NB4 (cell line): ENCODE results near the gene TTC33.
"Not testable (repeated sequence)": the region's sequence is repeated elsewhere in the genome, so short reads cannot be mapped to it uniquely, and the experiment has no call there.

ENCODE experiments used
- DNase-seq: peaks from one replicate; pipeline ENCODE4 v3.0.0; 2010; ENCODE audit warnings: low read depth
- H3K4me3 ChIP-seq: one replicate; pipeline ENCODE4 v1.5.1; 2011; ENCODE audit warnings: mild to moderate bottlenecking, low read depth, low read length, moderate library complexity
- MAX ChIP-seq: IDR thresholded peaks from 2 replicates; pipeline ENCODE4 v1.6.1; 2011; ENCODE audit warnings: low read depth, low read length
- MYC ChIP-seq: IDR thresholded peaks from 2 replicates; pipeline ENCODE4 v1.6.1; 2011; ENCODE audit warnings: low read depth, low read length
- POLR2A ChIP-seq: IDR thresholded peaks from 2 replicates; pipeline ENCODE4 v1.6.1; 2011; ENCODE audit warnings: mild to moderate bottlenecking; ENCODE audit not compliant: insufficient read length; ENCODE audit errors: extremely low read depth
- TF ChIP-seq, protein P1 (sequence below): IDR thresholded peaks from one replicate; pipeline ENCODE4 v1.5.1; 2012; ENCODE audit warnings: low read depth, low read length

TTC33 gene

DNA sequence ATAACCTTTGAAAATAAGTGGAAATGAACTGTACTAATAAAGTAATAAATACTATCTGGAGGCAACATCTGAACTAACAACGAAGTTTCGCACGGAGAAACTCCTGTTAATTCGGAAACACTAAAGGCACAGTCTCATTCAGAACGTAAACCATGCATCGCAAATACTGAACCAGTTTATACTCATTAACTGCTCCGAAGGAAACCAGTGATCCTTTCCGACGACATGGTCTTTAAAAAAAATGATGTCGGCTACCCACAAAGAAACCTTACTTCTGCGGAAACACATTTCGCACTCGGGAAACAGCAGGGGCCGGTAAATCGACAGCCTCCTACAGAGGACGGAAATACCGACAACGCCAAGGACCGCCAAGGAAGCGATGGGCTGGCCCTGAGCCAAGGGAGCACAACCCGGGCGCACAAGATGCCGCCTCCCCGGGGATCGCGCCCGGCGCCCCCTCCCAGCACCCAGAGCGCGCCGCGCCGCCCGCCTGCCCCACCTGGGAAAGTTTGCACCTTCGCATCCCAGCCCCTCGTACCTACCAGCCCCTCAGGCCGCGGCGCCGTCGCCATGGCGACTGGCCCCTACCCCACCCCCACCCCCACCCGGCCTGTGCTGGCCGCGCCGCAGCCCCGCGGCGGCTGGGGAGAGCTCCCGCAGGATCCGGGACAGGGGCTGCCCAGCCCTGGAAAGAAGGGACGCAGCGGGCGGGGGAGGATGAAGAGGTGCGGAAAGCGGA, 41.7 kb upstream of the TTC33 start:
- DNase-seq: peak; percentile 90

DNA sequence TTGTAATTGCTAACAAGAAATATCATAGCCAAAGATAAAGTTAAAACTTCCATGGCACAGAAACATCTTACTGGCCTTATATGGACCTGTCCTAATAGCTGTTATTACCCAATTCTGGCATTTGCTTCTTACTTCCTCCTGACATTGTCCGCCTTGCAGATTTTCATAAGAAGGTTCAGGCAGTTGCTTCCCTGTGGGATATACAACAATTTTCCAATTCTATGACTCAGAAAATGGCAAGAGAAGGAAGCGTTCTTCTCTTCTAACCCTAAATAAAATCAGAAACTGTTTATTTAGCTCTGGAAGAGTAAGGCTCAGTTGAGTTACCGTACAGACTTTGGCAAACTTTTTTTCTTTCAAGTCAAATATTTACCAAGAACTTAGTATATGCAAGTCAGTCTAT, 40.7 kb upstream of the TTC33 start:
- peak; percentile 64 for DNase-seq
- H3K4me3 ChIP-seq: peak overlapping the region; percentile 79
- TF ChIP-seq MAX (no peak), POLR2A (no peak), MYC (no peak)
- TF ChIP-seq, protein P1, sequence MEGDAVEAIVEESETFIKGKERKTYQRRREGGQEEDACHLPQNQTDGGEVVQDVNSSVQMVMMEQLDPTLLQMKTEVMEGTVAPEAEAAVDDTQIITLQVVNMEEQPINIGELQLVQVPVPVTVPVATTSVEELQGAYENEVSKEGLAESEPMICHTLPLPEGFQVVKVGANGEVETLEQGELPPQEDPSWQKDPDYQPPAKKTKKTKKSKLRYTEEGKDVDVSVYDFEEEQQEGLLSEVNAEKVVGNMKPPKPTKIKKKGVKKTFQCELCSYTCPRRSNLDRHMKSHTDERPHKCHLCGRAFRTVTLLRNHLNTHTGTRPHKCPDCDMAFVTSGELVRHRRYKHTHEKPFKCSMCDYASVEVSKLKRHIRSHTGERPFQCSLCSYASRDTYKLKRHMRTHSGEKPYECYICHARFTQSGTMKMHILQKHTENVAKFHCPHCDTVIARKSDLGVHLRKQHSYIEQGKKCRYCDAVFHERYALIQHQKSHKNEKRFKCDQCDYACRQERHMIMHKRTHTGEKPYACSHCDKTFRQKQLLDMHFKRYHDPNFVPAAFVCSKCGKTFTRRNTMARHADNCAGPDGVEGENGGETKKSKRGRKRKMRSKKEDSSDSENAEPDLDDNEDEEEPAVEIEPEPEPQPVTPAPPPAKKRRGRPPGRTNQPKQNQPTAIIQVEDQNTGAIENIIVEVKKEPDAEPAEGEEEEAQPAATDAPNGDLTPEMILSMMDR: no peak

More for the DNA sequence above, 41.7 kb upstream of the TTC33 start:
- no peak for TF ChIP-seq MAX
- no peak for TF ChIP-seq POLR2A
- TF ChIP-seq, protein P1: no peak
- TF ChIP-seq MYC: no peak; the same call in 1 of the 2 replicates
- peak overlapping the region; percentile 79 for H3K4me3 ChIP-seq

DNA sequence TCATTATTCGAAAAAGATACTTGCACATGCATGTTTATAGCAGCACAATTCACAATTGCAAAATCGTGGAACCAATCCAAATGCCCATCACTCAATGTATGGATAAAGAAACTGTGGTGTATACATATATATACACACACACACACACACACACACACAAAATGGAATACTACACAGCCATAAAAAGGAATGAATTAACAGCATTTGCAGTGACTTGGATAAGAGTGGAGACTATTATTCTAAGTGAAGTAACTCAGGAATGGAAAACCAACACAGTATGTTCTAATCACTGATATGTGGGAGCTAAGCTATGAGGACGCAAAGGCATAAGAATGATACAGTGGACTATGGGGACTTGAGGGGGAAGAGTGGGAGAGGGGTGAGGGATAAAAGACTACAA, 39.1 kb upstream of the TTC33 start:
- H3K4me3 ChIP-seq, DNase-seq: not testable (repeated sequence)

DNA sequence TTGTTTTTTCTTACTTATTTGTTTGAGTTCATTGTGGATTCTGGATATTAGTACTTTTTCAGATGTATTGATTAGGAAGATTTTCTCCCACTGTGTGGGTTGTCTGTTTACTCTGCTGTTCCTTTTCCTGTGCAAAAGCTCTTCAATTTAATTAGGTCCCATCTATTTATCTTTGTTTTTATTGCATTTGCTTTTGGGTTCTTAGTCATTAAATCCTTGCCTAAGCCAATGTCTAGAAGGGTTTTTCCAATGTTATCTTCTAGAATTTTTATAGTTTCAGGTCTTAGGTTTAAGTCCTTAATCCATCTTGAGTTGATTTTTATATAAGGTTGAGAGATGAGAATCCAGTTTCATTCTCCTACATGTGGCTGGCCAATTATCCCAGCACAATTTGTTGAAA, 38.6 kb upstream of the TTC33 start:
- H3K4me3 ChIP-seq, DNase-seq: not testable (repeated sequence)

- not testable (repeated sequence) for DNase-seq, H3K4me3 ChIP-seq
Observed at GRCh38 chr5:40792691-40793090, 36.9 kb upstream of the TTC33 start.

DNA sequence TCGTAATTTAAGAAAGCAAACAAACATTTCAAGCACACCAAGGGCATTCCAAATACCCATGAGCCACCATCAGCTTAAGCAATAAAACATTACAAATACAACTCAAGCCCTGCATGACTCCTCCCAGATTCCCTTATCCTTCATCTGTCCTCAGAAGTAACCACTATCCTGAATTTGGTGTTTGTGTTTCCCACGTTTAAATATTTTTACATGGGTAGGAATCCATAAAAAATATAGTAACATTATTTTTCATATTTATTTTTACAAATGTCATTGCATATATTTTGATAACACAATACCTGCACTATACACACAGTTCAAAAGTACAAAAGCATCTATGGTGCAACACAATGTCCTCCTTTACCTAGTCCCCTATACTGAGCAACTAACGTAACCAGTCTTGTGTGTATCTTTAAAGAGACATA, 36.0 kb upstream of the TTC33 start:
- TF ChIP-seq MYC: no peak
- TF ChIP-seq POLR2A: no peak
- no peak for TF ChIP-seq MAX
- TF ChIP-seq, protein P1: no peak
- no peak for DNase-seq

DNA sequence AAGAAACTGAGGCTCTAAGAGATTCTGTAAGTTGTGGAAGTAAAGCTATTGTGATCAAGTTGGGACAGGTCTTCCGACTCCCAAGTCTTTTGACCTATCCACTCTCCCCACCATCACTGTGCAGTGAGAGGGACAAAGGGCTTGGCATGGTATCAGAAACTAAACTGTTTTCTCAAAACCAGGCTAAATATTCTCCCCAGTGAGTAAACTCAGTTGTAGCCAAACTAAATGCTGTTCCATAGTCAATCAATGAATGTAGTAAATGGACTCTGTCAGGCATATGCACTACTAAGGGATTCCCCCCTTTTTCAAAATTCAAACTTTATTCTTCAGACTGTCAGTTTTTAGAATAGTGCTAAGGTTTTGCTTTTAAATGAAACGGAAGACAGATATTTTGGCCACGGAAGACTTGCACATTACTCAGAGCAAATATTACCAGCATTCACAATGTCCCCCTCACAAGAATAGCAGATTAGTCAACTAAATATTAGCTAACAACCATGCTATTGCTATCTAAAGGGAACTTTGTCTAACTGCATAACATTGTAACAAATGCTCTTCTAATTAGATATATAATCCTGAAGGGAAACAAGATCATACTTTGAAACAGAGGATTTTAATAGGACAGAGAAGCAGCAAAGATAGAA, 35.3 kb upstream of the TTC33 start:
- TF ChIP-seq MAX (no peak), POLR2A (no peak)

More for the DNA sequence above, 36.0 kb upstream of the TTC33 start:
- H3K4me3 ChIP-seq: no peak overlapping the region

GRCh38 chr5:40788941-40789340, 33.2 kb upstream of the TTC33 start:
- not testable (repeated sequence) for DNase-seq, H3K4me3 ChIP-seq

More for the DNA sequence above, 35.3 kb upstream of the TTC33 start:
- no peak for DNase-seq
- no peak overlapping the region for H3K4me3 ChIP-seq

DNA sequence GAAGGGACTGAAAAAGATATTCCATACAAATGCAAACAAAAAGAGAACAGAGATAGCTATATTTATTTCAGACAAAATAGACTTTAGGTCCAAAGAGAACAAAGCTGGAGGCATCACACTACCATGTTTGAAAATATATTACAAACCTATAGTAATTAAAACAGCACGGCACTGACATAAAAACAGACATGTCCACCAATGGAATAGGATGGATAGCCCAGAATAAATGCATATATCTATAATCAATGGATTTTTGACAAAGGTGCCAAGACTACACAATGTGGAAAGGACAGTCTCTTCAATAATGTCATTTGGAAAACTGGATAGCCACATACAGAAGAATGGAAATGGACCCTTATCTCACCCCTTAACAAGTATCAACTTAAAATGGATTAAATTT, 32.2 kb upstream of the TTC33 start:
- no peak overlapping the region for H3K4me3 ChIP-seq
- DNase-seq: no peak
- TF ChIP-seq, protein P1: no peak
- no peak for TF ChIP-seq MAX
- no peak for TF ChIP-seq POLR2A
- no peak for TF ChIP-seq MYC

- DNase-seq, H3K4me3 ChIP-seq: not testable (repeated sequence)
Observed at GRCh38 chr5:40786664-40787063, 30.9 kb upstream of the TTC33 start.
